Heart right ventricle (tissue), 16 donors: ENCODE measurements around the gene POLA1. TPM values are rescaled to one million over a fixed set of nuclear protein-coding genes. Genes with fewer than 3 reads are reported as not detected.

Experiments used
- ATAC-seq, 8 donors: fragments of 200-7000 bp; cut with Tn5 transposase; one replicate each; pipeline ENCODE4 v1.9.1; 2020; ENCODE audit warnings: mild to moderate bottlenecking in 8 of 8, moderate library complexity in 8 of 8, moderate number of reproducible peaks in 1 of 8
- DNase-seq, 2 donors: peaks; one replicate each; pipeline ENCODE4 v3.0.0-alpha.2; 2020
- H3K27ac ChIP-seq, 10 donors: fragments of 200-600 bp; sonication (generic) in 2 of 10; one replicate each; pipeline versions ENCODE4 v1.5.0 to v1.8.0; 2020 to 2022; ENCODE audit warnings: mild to moderate bottlenecking in 3 of 10
- H3K27me3 ChIP-seq, 7 donors: fragments of 200-600 bp; one replicate each; pipeline ENCODE4 v1.8.0; 2021 to 2022; ENCODE audit warnings: mild to moderate bottlenecking in 2 of 7
- H3K36me3 ChIP-seq, 9 donors: fragments of 200-600 bp; sonication (generic) in 1 of 9; one replicate each; pipeline versions ENCODE4 v1.5.0 to v1.8.0; 2020 to 2022; ENCODE audit warnings: mild to moderate bottlenecking in 2 of 9
- H3K4me1 ChIP-seq, 9 donors: fragments of 200-600 bp; sonication (generic) in 1 of 9; one replicate each; pipeline versions ENCODE4 v1.5.0 to v1.8.0; 2020 to 2022; ENCODE audit warnings: mild to moderate bottlenecking in 4 of 9
- H3K4me3 ChIP-seq, 10 donors: fragments of 200-600 bp; sonication (generic) in 2 of 10; one replicate each; pipeline versions ENCODE4 v1.5.0 to v1.8.0; 2020 to 2022; ENCODE audit warnings: mild to moderate bottlenecking in 7 of 10, moderate library complexity in 2 of 10
- H3K9me3 ChIP-seq, 11 donors: fragments of 200-600 bp in 10 of 11; sonication (generic) in 2 of 11; one replicate each; pipeline versions ENCODE4 v1.5.0 to v1.8.0; 2013 to 2022; ENCODE audit warnings: mild to moderate bottlenecking in 2 of 11, control low read depth in 1 of 11, moderate library complexity in 1 of 11
- CTCF ChIP-seq, 9 donors: fragments of 200-600 bp; sonication (generic) in 2 of 9; IDR thresholded peaks; one replicate each; pipeline versions ENCODE4 v1.5.0 to v1.8.0; 2021 to 2022; ENCODE audit warnings: antibody characterized with exemption in 9 of 9, mild to moderate bottlenecking in 5 of 9, moderate library complexity in 1 of 9
- WGBS, 2 donors: extraction: QIAGEN DNeasy Blood & Tissue Kit; methylation state at CpG; one replicate each; pipeline ENCODE4 v1.1.7; 2013; ENCODE audit warnings: inconsistent platforms in 1 of 2; 5-methylcytosine and 5-hydroxymethylcytosine counted together
- intact Hi-C, 10 donors: fragments of 100-400 bp; cut with DNase I; formaldehyde crosslinking; loops; one replicate each; pipeline versions ENCODE4 v1.11.1 to v1.14.2; 2022
- polyA plus RNA-seq, 2 donors: library from polyadenylated mRNA; stranded (reverse); fragments of 200-250 nt; gene quantifications; one replicate each; pipeline ENCODE4 v1.2.3, GENCODE V29; 2013
- total RNA-seq, 10 donors: library from RNA; stranded (reverse); fragmentation: NEBNext Ultra II Directional in 3 of 10; extraction: Animal tissue kit (Norgen Biotek cat#: 25700) in 3 of 10; gene quantifications; one replicate each; pipeline versions ENCODE4 v1.2.1 to v1.2.4, GENCODE V29; 2021 to 2023
- donor health status: Arrhythmogenic right ventricular cardiomyopathy.
- donor health status: ischemic (EF 13 %, LVEDD 7.1; RV severe dilation, severe dysfunction).
- donor health status: healthy with polysubstance abuse.
- donor health status: DM: no; HTN: yes; CAD: no.
- donor health status: DM: no; HTN: no; CAD: no.
- donor health status: ischemic (EF 25% LVEDD 6.9; RV normal size, moderate dysfunction).
- donor health status: ischemic (EF 25% LVEDD 5.7; RV mildly dilated, moderate dysfunction).
- donor health status: healthy.
- donor health status: DM: yes; HTN: yes; CAD: no.
- donor health status: Ischemic cardiomyopathy.
- donor health status: ischemic (EF 35%, LVEDD 5.7; RV mildly dilated, moderate dysfunction).
- donor health status: nonischemic (EF 11% LVEDD 7.7; RV severe dilation, severe dysfunction).
- donor health status: DM: yes; HTN: yes; CAD: no.
- donor health status: PGD.
- donor health status: ischemic (EF 29% LVEDD 5.4; RV normal size, mild dysfunction).
- donor health status: nonischemic (EF 23%, LVEDD 6.1; RV moderate dilation, normal function).

The POLA1 gene
- total and polyA plus RNA-seq, 12 donors = 2.6 to 8.5 (median 6.1) TPM

- no peak for TF ChIP-seq CTCF (IDR thresholded peaks at IDR 0.05)
- no peak for DNase-seq
- Histone ChIP-seq H3K4me1 (peaks cover 0 to 7% (median 0%) of the 10 kb centered on the region in 9 donors), H3K36me3 (peaks cover 0 to 14% (median 0%) of the 10 kb centered on the region in 9 donors), H3K4me3 (no peak overlapping the region), H3K9me3 (no peaks in the 10 kb centered on the region), H3K27ac (no peak overlapping the region), H3K27me3 (peaks cover 0 to 37% (median 0%) of the 10 kb centered on the region in 7 donors)
- no peak for ATAC-seq
- WGBS, 2 donors = 82 to 85% methylated on average over 4 of the region's 4 CpGs
- intact Hi-C loops = loop anchor here in 4 of 10 donors (2.0 to 5.0 kb wide), 2 partner anchors 303 to 305 kb away; no protein-coding TSS in a partner anchor
These were observed 145.6 kb downstream of the POLA1 start for GRCh38 chrX:24839331-24839730.

- no peaks in the 10 kb centered on the region for H3K9me3 ChIP-seq
- peaks cover 0 to 14% (median 0%) of the 10 kb centered on the region in 9 donors for H3K36me3 ChIP-seq
- ATAC-seq (no peak), DNase-seq (no peak)
- TF ChIP-seq CTCF (IDR thresholded peaks at IDR 0.05) = no peak
- peaks cover 0 to 7% (median 0%) of the 10 kb centered on the region in 9 donors for H3K4me1 ChIP-seq
- no peak overlapping the region for H3K27ac ChIP-seq
- H3K27me3 ChIP-seq = peaks cover 0 to 33% (median 0%) of the 10 kb centered on the region in 7 donors
- intact Hi-C loops = loop anchor here in 4 of 10 donors (5.0 to 10.0 kb wide), 2 partner anchors 300 to 302 kb away; no protein-coding TSS in a partner anchor
- WGBS, 2 donors = 68 to 69% methylated on average over 5 of the region's 5 CpGs
- no peak overlapping the region for H3K4me3 ChIP-seq
These were observed 148.8 kb downstream of the POLA1 start for GRCh38 chrX:24842486-24842885.

GRCh38 chrX:24846550-24847150 lies 152.9 kb downstream of the POLA1 start:
- TF ChIP-seq CTCF (IDR thresholded peaks at IDR 0.05) = no peak
- Histone ChIP-seq H3K4me1 (peaks cover 0 to 3% (median 0%) of the 10 kb centered on the region in 9 donors), H3K9me3 (no peaks in the 10 kb centered on the region), H3K36me3 (peaks cover 0 to 13% (median 0%) of the 10 kb centered on the region in 9 donors), H3K4me3 (no peak overlapping the region), H3K27me3 (peaks cover 0 to 18% (median 0%) of the 10 kb centered on the region in 7 donors), H3K27ac (no peak overlapping the region)
- DNase-seq (no peak), ATAC-seq (no peak)
- WGBS, 2 donors = 59 to 67% methylated on average over 3 of the region's 3 CpGs
- intact Hi-C loops = loop anchor here in 3 of 10 donors (10.0 kb wide), 1 partner anchor 298 kb away; no protein-coding TSS in a partner anchor

GRCh38 chrX:24851289-24851688 lies 157.6 kb downstream of the POLA1 start:
- Histone ChIP-seq H3K4me3 (no peak overlapping the region), H3K27me3 (no peaks in the 10 kb centered on the region), H3K4me1 (no peaks in the 10 kb centered on the region), H3K36me3 (peaks cover 0 to 8% (median 0%) of the 10 kb centered on the region in 9 donors), H3K9me3 (no peaks in the 10 kb centered on the region), H3K27ac (no peak overlapping the region)
- DNase-seq (no peak), ATAC-seq (no peak)
- no peak for TF ChIP-seq CTCF (IDR thresholded peaks at IDR 0.05)
- 96 to 98% methylated on average over 6 of the region's 6 CpGs for WGBS, 2 donors
- intact Hi-C loops = no loop called here
